ENCODE results near the gene AIPL1.

Gene AIPL1

DNA sequence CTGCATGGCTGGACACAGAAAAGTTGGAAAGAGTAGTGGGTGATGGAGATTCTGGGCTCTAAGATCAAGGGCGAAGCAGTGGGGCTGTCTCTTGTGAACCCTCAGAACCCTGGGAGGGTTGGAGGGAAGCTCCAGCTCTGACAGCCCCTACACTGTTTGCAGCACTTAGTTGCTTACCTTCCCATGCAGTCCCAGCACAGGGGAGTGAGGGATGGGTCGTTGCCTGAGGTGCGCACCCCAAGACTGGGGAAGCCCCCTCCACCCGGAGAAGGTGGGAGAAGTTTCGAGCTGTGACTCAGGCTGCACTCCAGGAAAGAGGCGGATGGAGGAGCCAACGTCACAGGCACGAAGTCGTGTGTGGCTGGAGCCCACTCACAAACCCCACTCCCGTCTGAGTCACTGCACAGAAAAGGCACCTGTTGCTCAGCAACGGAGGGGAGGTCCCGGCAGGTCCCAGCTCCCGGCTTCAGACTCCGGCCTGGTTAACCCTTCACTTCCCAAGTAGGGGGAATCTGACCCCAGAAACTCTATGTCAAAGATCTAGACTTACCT is 60.1 kb downstream of the AIPL1 start:
- peak; percentile 89 for DNase-seq (ENCODE audit: low spot score)
- FAIRE-seq, result no peak

DNA sequence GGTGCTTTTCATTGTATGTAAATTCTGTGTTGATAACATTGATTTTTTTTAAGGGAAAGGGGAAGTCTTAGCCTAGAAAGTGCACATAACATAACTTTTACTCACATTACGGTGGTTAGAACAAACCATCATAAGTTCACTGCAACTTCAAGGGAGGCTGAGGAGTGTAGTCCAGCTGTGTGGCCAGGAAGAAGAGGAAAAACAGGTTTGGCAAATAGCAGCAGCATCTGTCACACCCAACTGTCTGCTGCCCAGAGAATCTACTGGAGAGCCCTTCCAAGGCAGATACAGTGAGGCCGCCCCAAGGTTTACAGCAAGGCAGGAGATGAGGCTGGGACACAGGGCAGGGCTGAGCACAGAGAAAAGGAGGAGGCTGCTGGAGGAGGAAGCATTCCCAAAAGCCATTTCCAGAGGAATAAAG is 60.6 kb downstream of the AIPL1 start:
- FAIRE-seq, result no peak
- DNase-seq (ENCODE audit: low spot score), result no peak
